Calu3 (cell line): ENCODE data around the gene EPHA8. TPM values are rescaled to one million over a fixed set of nuclear protein-coding genes. Genes with fewer than 3 reads are reported as not detected.

Experiments
- BruUV-seq: library from RNA; stranded (reverse); fragments of 400-500 nt; replicated peaks from 2 replicates; lab custom pipeline; 2021; lab: Mats Ljungman, UMichigan
- CTCF ChIA-PET: fragments of 300-600 bp; sonication (Branson Sonifier 250); formaldehyde crosslinking; loops from one replicate; lab custom pipeline; 2022; ENCODE audit warnings: antibody characterized with exemption; lab: Charles Lee
- DNase-seq: peaks from one replicate; pipeline ENCODE4 v3.0.0; 2022
- H3K27ac Mint-ChIP-seq: one replicate; pipeline ENCODE4 v1.8.0; 2022; ENCODE audit warnings: mixed read lengths; ENCODE audit not compliant: unreplicated experiment
- H3K27me3 Mint-ChIP-seq: one replicate; pipeline ENCODE4 v1.8.0; 2022; ENCODE audit warnings: mixed read lengths; ENCODE audit not compliant: unreplicated experiment
- H3K36me3 Mint-ChIP-seq: one replicate; pipeline ENCODE4 v1.8.0; 2022; ENCODE audit warnings: mild to moderate bottlenecking, moderate library complexity, mixed read lengths; ENCODE audit not compliant: insufficient read depth, unreplicated experiment
- H3K4me1 Mint-ChIP-seq: one replicate; pipeline ENCODE4 v1.8.0; 2022; ENCODE audit warnings: mild to moderate bottlenecking, low read depth, mixed read lengths; ENCODE audit not compliant: unreplicated experiment
- H3K4me3 Mint-ChIP-seq: one replicate; pipeline ENCODE4 v1.8.0; 2022; ENCODE audit warnings: mild to moderate bottlenecking, low read depth, moderate library complexity, mixed read lengths; ENCODE audit not compliant: unreplicated experiment
- H3K9me3 Mint-ChIP-seq: one replicate; pipeline ENCODE4 v1.8.0; 2022; ENCODE audit warnings: low read depth, mixed read lengths; ENCODE audit not compliant: unreplicated experiment
- CTCF ChIP-seq: fragments of 200-600 bp; IDR thresholded peaks from one replicate; pipeline ENCODE4 v1.8.0; 2022; ENCODE audit warnings: antibody characterized with exemption; ENCODE audit not compliant: unreplicated experiment
- intact Hi-C: fragments of 100-400 bp; cut with micrococcal nuclease; formaldehyde crosslinking; loops from one replicate; pipeline ENCODE4 v1.10.0; 2022; ENCODE audit not compliant: unreplicated experiment
- total RNA-seq: library from RNA; stranded (reverse); gene quantifications from 2 replicates; pipeline ENCODE4 v1.2.3, GENCODE V29; 2022

EPHA8 gene
- total RNA-seq, 1 experiment from 2014 or later: not detected

DNA sequence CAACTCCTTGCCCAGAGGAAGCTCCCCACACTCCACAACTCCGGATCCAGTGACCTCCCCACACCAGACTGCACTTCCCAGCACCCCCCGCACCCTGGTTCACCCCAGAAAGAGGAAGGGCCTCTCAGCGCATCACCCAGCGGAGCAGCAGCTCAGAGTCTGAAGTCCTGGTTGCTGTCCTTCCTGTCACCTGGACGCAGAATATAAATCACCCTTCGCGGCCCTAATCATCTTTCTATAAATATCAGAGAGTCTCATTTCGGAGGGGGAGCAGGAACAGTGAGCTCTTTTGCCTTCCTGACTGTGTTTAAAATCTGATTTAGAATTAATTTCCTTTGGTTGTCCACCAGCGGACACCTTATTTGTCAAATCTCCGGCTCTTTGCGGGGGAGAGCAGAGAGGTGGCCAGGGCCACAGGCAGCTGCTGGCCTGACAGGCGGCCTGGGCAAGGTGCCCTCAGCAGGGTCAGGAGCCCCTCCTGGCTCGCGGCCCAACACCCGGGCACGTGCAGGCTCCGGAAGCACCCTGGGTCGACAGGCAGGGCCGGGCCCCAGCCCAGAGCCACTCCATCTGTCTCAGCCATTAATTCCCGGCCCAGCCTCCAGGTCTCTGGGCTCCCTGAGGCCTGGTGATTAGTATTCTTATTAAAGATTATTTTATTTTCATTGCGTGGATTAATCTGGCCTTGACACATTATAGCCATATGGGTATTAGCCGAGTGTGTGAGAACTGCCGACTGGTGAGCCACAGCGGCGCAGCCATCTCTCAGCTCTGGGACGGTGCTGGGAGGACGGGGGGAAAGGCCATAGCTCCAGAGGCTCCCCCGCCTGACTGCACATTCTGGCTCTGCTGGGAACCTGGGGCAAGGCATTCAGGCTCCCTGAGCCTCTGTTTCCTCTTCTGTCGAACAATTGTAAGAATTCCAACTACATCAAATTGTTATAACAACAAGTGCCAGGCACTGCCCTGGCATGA is 19.7 kb downstream of the EPHA8 start:
- CTCF ChIA-PET: no interaction called here
- Mint-ChIP-seq H3K4me1 (no peaks in the 10 kb centered on the region), H3K27ac (no peak overlapping the region), H3K9me3 (no peaks in the 10 kb centered on the region), H3K4me3 (no peak overlapping the region), H3K27me3 (peaks cover 46% of the 10 kb centered on the region), H3K36me3 (no peaks in the 10 kb centered on the region)
- BruUV-seq: no TSS peak
- intact Hi-C loops: no loop called here
- DNase-seq: no peak
- no peak for TF ChIP-seq CTCF

DNA sequence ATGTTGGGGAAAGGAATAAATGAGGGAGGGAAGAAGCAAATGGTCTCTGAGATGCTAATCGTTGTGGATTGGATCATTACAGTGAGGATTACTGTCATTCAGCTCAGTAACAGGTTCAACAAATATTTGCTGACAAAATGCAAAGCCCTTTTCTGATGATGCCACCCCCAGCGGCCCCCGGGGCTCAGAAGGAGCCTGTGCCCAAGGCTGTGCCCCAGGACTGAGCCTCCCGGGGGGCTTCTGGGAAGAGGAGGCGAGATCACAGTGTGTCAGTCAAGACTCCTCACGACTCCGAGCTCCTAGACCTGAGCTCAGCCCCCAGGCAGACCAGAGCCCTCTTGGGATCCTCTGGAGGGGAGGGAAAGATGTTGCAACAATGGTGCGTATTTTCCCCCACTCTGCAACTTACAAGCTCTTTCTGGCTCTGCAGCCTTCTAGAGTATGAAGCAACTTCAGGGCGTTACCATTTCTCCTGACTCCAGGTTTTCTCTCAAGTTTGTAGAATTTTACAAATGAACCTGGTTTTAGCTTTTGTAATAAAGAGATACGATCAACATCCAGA is 20.8 kb downstream of the EPHA8 start:
- DNase-seq: no peak
- intact Hi-C loops: no loop called here
- CTCF ChIA-PET: interaction anchor here (0.5 kb wide), 1 partner anchor 976 kb away, joined by 4 read pairs; no protein-coding TSS in a partner anchor
- no TSS peak for BruUV-seq
- Mint-ChIP-seq H3K4me3 (no peak overlapping the region), H3K27ac (no peak overlapping the region), H3K36me3 (no peaks in the 10 kb centered on the region), H3K27me3 (peaks cover 46% of the 10 kb centered on the region), H3K9me3 (no peaks in the 10 kb centered on the region), H3K4me1 (no peaks in the 10 kb centered on the region)
- TF ChIP-seq CTCF: no peak

DNA sequence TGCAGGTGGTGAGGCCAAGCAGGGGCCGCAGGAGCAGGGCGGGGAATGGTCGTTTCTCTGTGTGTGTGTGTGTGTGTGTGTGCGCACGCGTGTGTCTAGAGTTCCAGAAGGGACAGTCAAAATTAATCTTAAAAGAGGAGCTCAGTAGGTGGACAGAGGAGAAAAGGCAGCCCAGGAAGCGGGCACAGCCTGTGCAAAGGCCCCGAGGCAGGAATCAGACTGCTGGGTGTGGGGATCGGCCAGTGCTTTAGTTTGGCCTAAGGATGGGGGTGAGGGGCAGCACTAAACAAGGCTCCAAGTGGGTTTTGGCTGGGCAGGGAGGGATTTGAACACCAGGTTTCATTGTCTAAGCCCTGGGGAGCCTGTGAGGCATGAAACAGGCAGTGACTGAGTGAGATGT is 21.7 kb downstream of the EPHA8 start:
- no peaks in the 10 kb centered on the region for H3K9me3 Mint-ChIP-seq
- CTCF ChIA-PET: interaction anchor here (0.6 kb wide), 1 partner anchor 99 kb away, joined by 3 read pairs; no protein-coding TSS in a partner anchor
- no TSS peak for BruUV-seq
- H3K4me1 Mint-ChIP-seq: no peaks in the 10 kb centered on the region
- no peak for TF ChIP-seq CTCF
- H3K27me3 Mint-ChIP-seq: peaks cover 52% of the 10 kb centered on the region
- intact Hi-C loops: no loop called here
- no peaks in the 10 kb centered on the region for H3K36me3 Mint-ChIP-seq
- DNase-seq: no peak
- H3K27ac Mint-ChIP-seq: no peak overlapping the region
- H3K4me3 Mint-ChIP-seq: no peak overlapping the region

DNA sequence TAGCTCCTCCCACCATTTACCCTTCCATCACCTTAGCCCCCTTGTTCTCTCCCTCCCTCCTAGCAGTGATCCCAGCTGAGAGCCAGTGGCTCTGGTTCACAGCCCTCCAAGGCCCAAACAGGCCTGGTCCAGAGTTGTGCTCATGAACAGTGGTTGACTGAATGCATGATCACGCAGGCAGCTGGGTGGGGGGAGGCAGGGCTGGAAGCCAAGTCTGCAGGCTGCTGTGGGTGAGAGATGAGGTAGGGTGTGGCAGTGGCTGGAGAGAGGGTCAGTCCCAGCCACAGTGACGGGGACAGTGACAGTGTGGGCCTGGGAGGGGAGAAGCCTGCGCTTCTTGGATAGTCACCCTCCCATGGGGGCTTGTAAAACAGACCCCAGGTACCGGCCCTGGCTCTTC is 22.2 kb downstream of the EPHA8 start:
- CTCF ChIA-PET: interaction anchor here (0.6 kb wide), 1 partner anchor 99 kb away, joined by 3 read pairs; no protein-coding TSS in a partner anchor
- Mint-ChIP-seq H3K27ac (no peak overlapping the region), H3K4me3 (no peak overlapping the region), H3K36me3 (no peaks in the 10 kb centered on the region), H3K9me3 (no peaks in the 10 kb centered on the region), H3K27me3 (peaks cover 57% of the 10 kb centered on the region), H3K4me1 (no peaks in the 10 kb centered on the region)
- TF ChIP-seq CTCF: no peak
- BruUV-seq: no TSS peak
- no peak for DNase-seq
- intact Hi-C loops: no loop called here
